Stomach smooth muscle (tissue), 2 donors: ENCODE results near the gene GSTA4.
"Not testable (repeated sequence)": the region's sequence is repeated elsewhere in the genome, so short reads cannot be mapped to it uniquely, and the experiment has no call there.

Source experiments
- H3K27ac ChIP-seq: one replicate; pipeline ENCODE4 v1.7.0; 2013; ENCODE audit warnings: mild to moderate bottlenecking, low read length, inconsistent platforms
- H3K27me3 ChIP-seq, 2 donors: one replicate each; pipeline ENCODE4 v1.7.0; 2013; ENCODE audit warnings: low read length in 2 of 2; ENCODE audit not compliant: insufficient read depth in 2 of 2, control insufficient read depth in 1 of 2
- H3K36me3 ChIP-seq, 2 donors: one replicate each; pipeline ENCODE4 v1.7.0; 2013; ENCODE audit warnings: low read length in 2 of 2; ENCODE audit not compliant: control insufficient read depth in 2 of 2, insufficient read depth in 2 of 2
- H3K4me1 ChIP-seq: one replicate; pipeline ENCODE4 v1.7.0; 2013; ENCODE audit warnings: low read length; ENCODE audit not compliant: control insufficient read depth, insufficient read depth
- H3K4me3 ChIP-seq, 2 donors: one replicate each; pipeline ENCODE4 v1.7.0; 2013; ENCODE audit warnings: low read length in 2 of 2
- H3K9ac ChIP-seq, 2 donors: one replicate each; pipeline ENCODE4 v1.7.0; 2013; ENCODE audit warnings: low read length in 2 of 2, mild to moderate bottlenecking in 1 of 2
- H3K9me3 ChIP-seq, 2 donors: one replicate each; pipeline ENCODE4 v1.7.0; 2013; ENCODE audit warnings: low read length in 2 of 2; ENCODE audit not compliant: control insufficient read depth in 2 of 2
- donor health status: healthy.
- donor health status: Pancreatic carcinoma.

Gene GSTA4

DNA sequence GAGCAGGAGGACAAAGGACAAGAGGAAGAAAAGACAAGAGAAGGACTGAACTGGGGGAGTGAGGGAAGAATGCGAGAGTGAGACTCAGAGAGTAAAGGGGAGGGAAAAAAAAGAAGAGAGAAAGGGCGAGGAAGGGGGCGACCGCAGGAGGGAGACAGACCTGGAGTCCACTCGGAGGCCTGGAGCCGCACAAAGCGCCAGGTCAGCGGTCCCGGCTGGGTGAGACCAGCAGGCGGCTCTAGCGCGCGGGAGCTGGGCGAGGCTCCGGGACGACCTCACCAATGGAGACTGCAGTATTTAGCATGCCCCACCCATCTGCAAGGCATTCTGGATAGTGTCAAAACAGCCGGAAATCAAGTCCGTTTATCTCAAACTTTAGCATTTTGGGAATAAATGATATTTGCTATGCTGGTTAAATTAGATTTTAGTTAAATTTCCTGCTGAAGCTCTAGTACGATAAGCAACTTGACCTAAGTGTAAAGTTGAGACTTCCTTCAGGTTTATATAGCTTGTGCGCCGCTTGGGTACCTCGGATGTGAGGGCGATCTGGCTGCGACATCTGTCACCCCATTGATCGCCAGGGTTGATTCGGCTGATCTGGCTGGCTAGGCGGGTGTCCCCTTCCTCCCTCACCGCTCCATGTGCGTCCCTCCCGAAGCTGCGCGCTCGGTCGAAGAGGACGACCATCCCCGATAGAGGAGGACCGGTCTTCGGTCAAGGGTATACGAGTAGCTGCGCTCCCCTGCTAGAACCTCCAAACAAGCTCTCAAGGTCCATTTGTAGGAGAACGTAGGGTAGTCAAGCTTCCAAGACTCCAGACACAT lies at the start of gene GSTA4:
Gene GSTA4 (minus strand): TSS at position 196 of the 824 bp plus-strand sequence. CDS start 1,041 bp downstream, outside the sequence.
- not testable (repeated sequence) for H3K36me3 ChIP-seq, H3K27me3 ChIP-seq, H3K4me1 ChIP-seq, H3K9me3 ChIP-seq
- Histone ChIP-seq H3K9ac (peak within 1 kb of the TSS; percentile 86 to 94), H3K4me3 (peak within 1 kb of the TSS; percentile 92 to 95), H3K27ac (peak within 1 kb of the TSS; percentile 94)

DNA sequence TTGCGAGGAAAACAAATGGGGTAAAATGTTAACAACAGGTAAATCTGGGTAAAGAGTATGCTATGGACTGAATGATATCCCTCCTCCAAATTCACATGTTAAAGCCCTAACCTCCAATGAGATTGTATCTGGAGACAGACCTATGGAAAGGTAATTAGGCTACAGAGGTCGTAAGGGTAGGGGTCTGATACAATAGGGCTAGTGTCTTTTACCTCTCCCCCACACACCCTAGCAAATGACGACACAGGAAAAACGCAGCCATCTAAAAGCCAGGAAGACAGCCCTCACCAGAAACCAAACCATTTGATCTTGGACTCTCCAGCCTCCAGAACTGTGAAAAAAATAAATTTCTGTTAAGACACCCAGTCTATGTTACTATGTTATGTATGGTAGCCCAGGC lies 49.5 kb upstream of the GSTA4 start:
- H3K9ac ChIP-seq: no peak overlapping the region
- no peaks in the 10 kb centered on the region for H3K9me3 ChIP-seq
- no peak overlapping the region for H3K27ac ChIP-seq
- H3K4me3 ChIP-seq: no peak overlapping the region
- peaks cover 15 to 17% of the 10 kb centered on the region in 2 donors for H3K36me3 ChIP-seq
- peaks cover 15% of the 10 kb centered on the region for H3K4me1 ChIP-seq
- no peaks in the 10 kb centered on the region for H3K27me3 ChIP-seq

GRCh38 chr6:53044071-53044470 lies 49.0 kb upstream of the GSTA4 start:
- Histone ChIP-seq H3K4me1 (peaks cover 15% of the 10 kb centered on the region), H3K27me3 (no peaks in the 10 kb centered on the region), H3K4me3 (peak overlapping the region in 1 of 2 donors; percentile 44), H3K27ac (peak overlapping the region; percentile 4), H3K9ac (no peak overlapping the region), H3K9me3 (no peaks in the 10 kb centered on the region), H3K36me3 (peaks cover 19 to 22% of the 10 kb centered on the region in 2 donors)

GRCh38 chr6:53043581-53043980 lies 48.5 kb upstream of the GSTA4 start:
- Histone ChIP-seq H3K9me3 (no peaks in the 10 kb centered on the region), H3K9ac (no peak overlapping the region), H3K27ac (peak overlapping the region; percentile 4), H3K27me3 (no peaks in the 10 kb centered on the region), H3K4me3 (no peak overlapping the region), H3K4me1 (peaks cover 15% of the 10 kb centered on the region), H3K36me3 (peaks cover 19 to 26% of the 10 kb centered on the region in 2 donors)

- Histone ChIP-seq H3K27ac (no peak overlapping the region), H3K9ac (no peak overlapping the region), H3K4me1 (peaks cover 18% of the 10 kb centered on the region), H3K27me3 (no peaks in the 10 kb centered on the region), H3K9me3 (no peaks in the 10 kb centered on the region), H3K36me3 (peaks cover 24 to 28% of the 10 kb centered on the region in 2 donors), H3K4me3 (no peak overlapping the region)
Measured at GRCh38 chr6:53042112-53042511, 47.0 kb upstream of the GSTA4 start.

DNA sequence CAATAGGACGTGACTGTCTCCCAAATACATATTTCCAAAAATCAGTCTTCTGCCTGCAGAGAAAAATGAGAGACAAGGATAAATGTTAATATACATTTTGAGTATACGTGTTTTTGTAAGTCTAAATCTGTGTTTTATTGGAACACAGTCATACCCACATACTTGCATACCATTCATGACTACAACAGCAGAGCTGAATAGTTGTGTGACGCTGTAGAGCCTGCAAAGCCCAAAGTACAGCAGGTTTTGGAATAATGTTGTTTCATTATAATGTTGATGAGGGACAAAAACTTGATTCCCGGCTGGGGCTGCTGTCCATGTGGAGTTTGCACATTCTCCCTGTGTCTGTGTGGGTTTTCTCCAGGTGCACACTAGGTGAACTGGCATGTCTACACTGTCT lies 46.3 kb upstream of the GSTA4 start:
- Histone ChIP-seq H3K9me3 (no peaks in the 10 kb centered on the region), H3K27ac (no peak overlapping the region), H3K4me1 (peaks cover 18% of the 10 kb centered on the region), H3K36me3 (peaks cover 24 to 28% of the 10 kb centered on the region in 2 donors), H3K27me3 (no peaks in the 10 kb centered on the region), H3K4me3 (no peak overlapping the region), H3K9ac (no peak overlapping the region)

GRCh38 chr6:53038596-53038995 lies 43.5 kb upstream of the GSTA4 start:
- Histone ChIP-seq H3K4me3 (no peak overlapping the region), H3K27me3 (no peaks in the 10 kb centered on the region), H3K9ac (no peak overlapping the region), H3K9me3 (no peaks in the 10 kb centered on the region), H3K27ac (no peak overlapping the region), H3K36me3 (peaks cover 33% of the 10 kb centered on the region in 2 donors), H3K4me1 (peaks cover 14% of the 10 kb centered on the region)

DNA sequence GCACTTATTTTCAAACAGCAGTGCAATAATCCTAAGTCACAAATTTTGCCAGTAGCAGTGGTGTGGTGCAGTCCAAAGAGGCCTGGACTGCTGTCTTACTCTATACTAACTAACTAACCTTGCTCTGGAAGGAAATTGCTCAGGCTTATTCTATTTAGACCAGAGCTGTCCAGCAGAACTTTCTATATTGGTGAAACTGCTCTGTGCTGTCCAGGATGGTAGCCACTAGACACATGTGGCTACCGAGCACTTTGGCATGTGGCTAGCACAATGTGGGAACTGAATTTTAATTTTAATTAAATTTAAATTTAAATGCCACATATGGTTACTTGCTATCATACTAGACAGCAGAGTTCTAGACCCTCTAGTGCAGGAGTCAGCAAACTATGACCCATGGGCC lies 43.1 kb upstream of the GSTA4 start:
- peaks cover 33 to 35% of the 10 kb centered on the region in 2 donors for H3K36me3 ChIP-seq
- no peak overlapping the region for H3K9ac ChIP-seq

GRCh38 chr6:53035549-53036213 lies 40.6 kb upstream of the GSTA4 start:
- Histone ChIP-seq H3K27ac (no peak overlapping the region), H3K4me1 (peaks cover 12% of the 10 kb centered on the region)

More for the DNA sequence above, 43.1 kb upstream of the GSTA4 start:
- no peaks in the 10 kb centered on the region for H3K9me3 ChIP-seq
- H3K27me3 ChIP-seq: no peaks in the 10 kb centered on the region
- no peak overlapping the region for H3K27ac ChIP-seq
- peaks cover 14% of the 10 kb centered on the region for H3K4me1 ChIP-seq
- H3K4me3 ChIP-seq: no peak overlapping the region

DNA sequence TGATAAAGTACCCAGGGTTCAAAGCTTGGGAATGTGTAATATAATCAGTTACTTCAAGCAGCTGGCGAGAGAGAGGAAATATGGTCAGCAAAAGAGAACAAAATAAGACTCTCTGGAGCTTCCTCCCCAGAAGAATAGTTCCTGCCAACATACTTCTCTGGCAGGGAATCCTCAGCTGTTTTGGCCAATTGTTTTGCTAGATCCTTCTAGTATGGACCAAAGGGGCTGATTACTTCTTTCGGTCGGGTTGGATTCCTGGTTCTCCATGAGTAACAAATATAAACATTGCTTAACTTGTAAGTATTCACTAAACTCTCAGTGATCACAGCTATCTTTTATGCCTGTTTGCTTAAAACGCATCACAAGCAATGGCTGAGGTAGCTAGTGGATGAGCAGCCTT lies 38.7 kb upstream of the GSTA4 start:
- peaks cover 31 to 33% of the 10 kb centered on the region in 2 donors for H3K36me3 ChIP-seq
- H3K27me3 ChIP-seq: no peaks in the 10 kb centered on the region
- no peak overlapping the region for H3K4me3 ChIP-seq
- peaks cover 12% of the 10 kb centered on the region for H3K4me1 ChIP-seq
- H3K9ac ChIP-seq: no peak overlapping the region
- no peaks in the 10 kb centered on the region for H3K9me3 ChIP-seq
- H3K27ac ChIP-seq: peak overlapping the region; percentile 3

More at GRCh38 chr6:53035549-53036213, 40.6 kb upstream of the GSTA4 start:
- H3K9me3 ChIP-seq: no peaks in the 10 kb centered on the region
- no peaks in the 10 kb centered on the region for H3K27me3 ChIP-seq
- H3K4me3 ChIP-seq: no peak overlapping the region
- no peak overlapping the region for H3K9ac ChIP-seq
- H3K36me3 ChIP-seq: peaks cover 36% of the 10 kb centered on the region in 2 donors
